ENCODE data around the gene POGLUT3. TPM values are rescaled to one million over a fixed set of nuclear protein-coding genes. Genes with fewer than 3 reads are reported as not detected.

POGLUT3 gene
- 10 to 100 TPM in 3 of 4 donors, 1 to 10 TPM in 1; 7.5 to 18.8 (median 14.4) TPM for total RNA-seq

GRCh38 chr11:108498046-108498815, at the start of gene POGLUT3:
Gene POGLUT3, minus strand, starts transcription at chr11:108498384. Its CDS starts 18 bp downstream, at chr11:108498366.
- H3K4me1 ChIP-seq, result peaks cover 52% of the 10 kb centered on the region
- TF ChIP-seq EP300 (IDR thresholded peaks at IDR 0.05) (no peak), POLR2AphosphoS5 (IDR thresholded peaks at IDR 0.05) (no peak), POLR2A (IDR thresholded peaks at IDR 0.05) (no peak), CTCF (IDR thresholded peaks at IDR 0.05) (no peak)
- WGBS, result 2% methylated on average over 32 of the region's 84 CpGs
- H3K27ac ChIP-seq, result peak within 1 kb of the TSS; percentile 95
- H3K36me3 ChIP-seq, result no peaks in the 10 kb centered on the region
- peak; percentile 78 to 80 for DNase-seq (ENCODE audit: low spot score in 2 of 2)
- no peaks in the 10 kb centered on the region for H3K9me3 ChIP-seq
- H3K27me3 ChIP-seq, result no peaks in the 10 kb centered on the region
- H3K4me3 ChIP-seq, result peak within 1 kb of the TSS; percentile 66

GRCh38 chr11:108545909-108546501, 47.8 kb upstream of the POGLUT3 start:
- DNase-seq (ENCODE audit: low spot score in 2 of 2), result no peak
- Histone ChIP-seq H3K4me1 (peaks cover 40% of the 10 kb centered on the region), H3K27ac (no peak overlapping the region), H3K9me3 (no peaks in the 10 kb centered on the region), H3K4me3 (no peak overlapping the region), H3K36me3 (no peaks in the 10 kb centered on the region), H3K27me3 (no peaks in the 10 kb centered on the region)
- TF ChIP-seq POLR2AphosphoS5 (IDR thresholded peaks at IDR 0.05), result no peak
- TF ChIP-seq EP300 (IDR thresholded peaks at IDR 0.05), result no peak
- TF ChIP-seq POLR2A (IDR thresholded peaks at IDR 0.05), result no peak
- no peak for TF ChIP-seq CTCF (IDR thresholded peaks at IDR 0.05)
- 82% methylated on average over 5 of the region's 5 CpGs for WGBS

GRCh38 chr11:108543316-108543964, 45.3 kb upstream of the POGLUT3 start:
- H3K9me3 ChIP-seq, result no peaks in the 10 kb centered on the region
- H3K27me3 ChIP-seq, result no peaks in the 10 kb centered on the region
- TF ChIP-seq EP300 (IDR thresholded peaks at IDR 0.05) (no peak), POLR2A (IDR thresholded peaks at IDR 0.05) (no peak), POLR2AphosphoS5 (IDR thresholded peaks at IDR 0.05) (no peak), CTCF (IDR thresholded peaks at IDR 0.05) (no peak)
- H3K4me3 ChIP-seq, result no peak overlapping the region
- peak overlapping the region; percentile 76 for H3K27ac ChIP-seq
- peaks cover 17% of the 10 kb centered on the region for H3K4me1 ChIP-seq
- no peak for DNase-seq (ENCODE audit: low spot score in 2 of 2)
- WGBS, result 33% methylated on average over 5 of the region's 5 CpGs
- H3K36me3 ChIP-seq, result no peaks in the 10 kb centered on the region

- Histone ChIP-seq H3K4me3 (no peak overlapping the region), H3K9me3 (no peaks in the 10 kb centered on the region), H3K4me1 (peaks cover 19% of the 10 kb centered on the region), H3K36me3 (no peaks in the 10 kb centered on the region), H3K27me3 (no peaks in the 10 kb centered on the region), H3K27ac (no peak overlapping the region)
- TF ChIP-seq POLR2AphosphoS5 (IDR thresholded peaks at IDR 0.05) (no peak), EP300 (IDR thresholded peaks at IDR 0.05) (no peak), CTCF (IDR thresholded peaks at IDR 0.05) (no peak), POLR2A (IDR thresholded peaks at IDR 0.05) (no peak)
- no peak for DNase-seq (ENCODE audit: low spot score in 2 of 2)
Observed at GRCh38 chr11:108541531-108541930, 43.3 kb upstream of the POGLUT3 start.

GRCh38 chr11:108538502-108538901, 40.3 kb upstream of the POGLUT3 start:
- Histone ChIP-seq H3K4me1 (peaks cover 11% of the 10 kb centered on the region), H3K9me3 (no peaks in the 10 kb centered on the region), H3K27ac (peak overlapping the region; percentile 59), H3K4me3 (no peak overlapping the region), H3K27me3 (no peaks in the 10 kb centered on the region), H3K36me3 (no peaks in the 10 kb centered on the region)
- DNase-seq (ENCODE audit: low spot score in 2 of 2), result no peak
- TF ChIP-seq POLR2AphosphoS5 (IDR thresholded peaks at IDR 0.05), result no peak
- TF ChIP-seq EP300 (IDR thresholded peaks at IDR 0.05), result no peak
- no peak for TF ChIP-seq POLR2A (IDR thresholded peaks at IDR 0.05)
- 38% methylated on average over 4 of the region's 4 CpGs for WGBS
